GM19455 (cell line): ENCODE data around the gene SLC1A5.
A peak's percentile ranks its signal among the peaks of the same experiment; 100 is the strongest.
"Not testable (repeated sequence)": the region's sequence is repeated elsewhere in the genome, so short reads cannot be mapped to it uniquely, and the experiment has no call there.

Source experiments
- ATAC-seq: cut with Tn5 transposase; IDR thresholded peaks from one replicate; pipeline ENCODE4 v1.9.1; 2021; ENCODE audit not compliant: unreplicated experiment

SLC1A5 gene

GRCh38 chr19:46802152-46802551, 13.8 kb upstream of the SLC1A5 start:
- ATAC-seq = no peak

GRCh38 chr19:46798713-46799112, 10.3 kb upstream of the SLC1A5 start:
- no peak for ATAC-seq

GRCh38 chr19:46797881-46798280, 9.5 kb upstream of the SLC1A5 start:
- no peak for ATAC-seq

GRCh38 chr19:46791944-46792343, 3.5 kb upstream of the SLC1A5 start:
- no peak for ATAC-seq

- no peak for ATAC-seq
Observed at GRCh38 chr19:46789371-46789770, 977 bp upstream of the SLC1A5 start.

DNA sequence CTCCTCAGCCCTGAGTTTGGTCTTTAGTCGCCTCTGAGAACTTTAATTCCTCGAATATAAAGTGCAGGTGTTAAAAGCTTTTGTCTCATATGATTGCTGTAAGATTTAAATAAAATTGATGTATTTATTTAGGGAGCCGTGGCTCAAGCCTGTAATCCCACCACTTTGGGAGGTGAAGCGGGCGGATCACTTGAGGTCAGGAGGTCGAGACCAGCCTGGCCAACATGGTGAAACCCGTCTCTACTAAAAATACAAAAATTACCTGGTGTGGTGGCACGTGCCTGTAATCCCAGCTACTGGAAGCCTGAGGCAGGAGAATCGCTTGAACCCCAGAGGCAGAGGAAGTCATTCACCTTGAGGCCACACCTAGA, 559 bp upstream of the SLC1A5 start:
- no peak for ATAC-seq

DNA sequence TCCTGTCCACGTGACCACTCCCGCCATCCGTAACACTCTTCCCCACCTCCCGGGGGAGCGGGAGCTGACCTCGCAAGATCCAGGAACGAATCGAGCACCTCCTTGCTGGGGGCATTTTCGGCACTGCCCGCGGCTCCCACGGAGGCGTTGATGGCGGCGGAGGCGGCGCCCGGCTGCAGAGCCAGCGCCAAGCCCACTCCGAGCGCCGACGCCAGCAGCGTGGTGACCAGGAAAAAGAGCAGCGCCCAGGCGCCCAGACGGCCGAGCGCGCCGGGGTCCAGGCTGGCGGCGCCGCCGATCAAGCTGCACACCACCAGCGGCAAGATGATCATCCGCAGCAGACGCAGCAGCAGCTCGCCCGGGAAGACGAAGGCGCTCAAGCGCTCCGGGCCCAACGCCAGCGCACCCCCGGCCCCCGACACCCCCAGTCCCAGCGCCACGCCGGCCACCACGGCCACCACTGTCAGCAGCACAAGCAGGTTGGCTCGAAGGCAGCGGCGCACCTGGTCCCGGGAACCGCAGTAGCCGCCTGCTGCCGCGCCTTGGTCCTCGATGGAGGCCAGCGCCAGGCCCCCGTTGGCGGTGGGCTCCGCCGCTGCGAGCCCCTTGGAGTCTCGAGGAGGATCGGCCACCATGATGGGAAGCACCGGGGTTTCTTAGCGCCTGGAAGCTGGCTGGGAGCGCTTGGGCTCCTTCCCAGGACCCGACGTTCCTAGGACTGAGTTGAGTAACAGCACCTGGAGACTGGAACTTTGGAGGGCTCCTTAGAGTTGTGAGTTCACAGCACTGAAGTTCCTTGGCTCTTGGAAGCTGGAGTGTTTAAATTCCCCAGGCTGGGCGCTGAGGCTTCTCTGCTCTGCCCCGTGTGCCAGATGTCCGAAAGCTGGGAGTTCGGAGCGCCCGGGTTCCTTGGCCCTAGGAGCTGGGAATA, 798 bp downstream of the SLC1A5 start:
- no peak for ATAC-seq

- no peak for ATAC-seq
Observed at GRCh38 chr19:46787040-46787330, 1.4 kb downstream of the SLC1A5 start.

DNA sequence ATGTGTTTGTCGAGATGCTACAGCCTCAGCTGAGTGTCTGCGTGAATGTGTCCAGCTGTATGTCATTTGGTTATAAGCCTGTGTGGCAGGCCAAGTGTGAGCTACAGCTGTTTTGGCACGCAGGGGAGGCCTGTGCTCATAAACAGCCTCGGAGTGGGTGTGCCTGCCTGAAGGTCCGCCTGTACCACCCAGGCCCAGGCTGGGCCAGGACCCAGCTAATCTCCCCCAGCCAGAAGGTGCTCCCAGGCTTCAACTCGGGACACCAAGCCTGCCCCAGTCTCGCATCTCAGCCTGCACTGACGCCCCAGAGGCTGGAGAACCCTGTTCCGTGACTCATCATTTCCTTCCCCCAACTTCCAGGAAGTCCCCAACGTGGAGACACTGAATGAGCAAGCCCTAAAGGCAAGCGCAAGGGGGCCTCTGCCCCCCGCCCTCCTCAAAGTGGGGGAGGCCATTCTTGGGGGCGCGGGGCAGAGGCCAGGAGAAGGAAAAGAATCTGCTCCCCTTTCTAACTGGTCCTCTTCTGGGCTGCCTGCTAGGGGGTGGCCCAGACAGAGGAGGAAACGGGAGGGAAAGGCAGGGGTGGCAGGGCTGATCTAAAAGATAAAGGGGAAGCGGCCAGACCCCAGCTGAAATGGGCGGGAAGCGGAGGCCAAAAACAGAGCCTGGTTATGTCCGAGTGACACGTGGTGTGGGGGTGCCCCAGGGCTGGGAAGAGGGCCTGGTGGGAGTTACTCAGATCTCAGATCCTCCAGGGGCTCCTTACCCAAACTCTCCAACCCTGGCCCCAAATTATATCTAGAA, 2.0 kb downstream of the SLC1A5 start:
- ATAC-seq = no peak

DNA sequence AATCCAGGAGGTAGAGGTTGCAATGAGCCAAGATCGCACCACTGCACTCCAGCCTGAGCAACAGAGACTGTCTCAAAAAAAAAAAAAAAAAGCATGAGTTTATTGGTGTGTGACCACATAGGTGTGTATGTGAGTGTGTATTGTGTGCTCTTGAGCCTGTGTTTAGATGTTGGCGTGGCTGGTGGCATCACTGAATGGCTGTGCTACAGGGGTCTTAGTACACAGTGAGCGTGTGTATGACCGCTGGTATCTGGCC, 2.5 kb downstream of the SLC1A5 start:
- ATAC-seq = no peak

GRCh38 chr19:46785054-46785979, 3.1 kb downstream of the SLC1A5 start:
- ATAC-seq = no peak

DNA sequence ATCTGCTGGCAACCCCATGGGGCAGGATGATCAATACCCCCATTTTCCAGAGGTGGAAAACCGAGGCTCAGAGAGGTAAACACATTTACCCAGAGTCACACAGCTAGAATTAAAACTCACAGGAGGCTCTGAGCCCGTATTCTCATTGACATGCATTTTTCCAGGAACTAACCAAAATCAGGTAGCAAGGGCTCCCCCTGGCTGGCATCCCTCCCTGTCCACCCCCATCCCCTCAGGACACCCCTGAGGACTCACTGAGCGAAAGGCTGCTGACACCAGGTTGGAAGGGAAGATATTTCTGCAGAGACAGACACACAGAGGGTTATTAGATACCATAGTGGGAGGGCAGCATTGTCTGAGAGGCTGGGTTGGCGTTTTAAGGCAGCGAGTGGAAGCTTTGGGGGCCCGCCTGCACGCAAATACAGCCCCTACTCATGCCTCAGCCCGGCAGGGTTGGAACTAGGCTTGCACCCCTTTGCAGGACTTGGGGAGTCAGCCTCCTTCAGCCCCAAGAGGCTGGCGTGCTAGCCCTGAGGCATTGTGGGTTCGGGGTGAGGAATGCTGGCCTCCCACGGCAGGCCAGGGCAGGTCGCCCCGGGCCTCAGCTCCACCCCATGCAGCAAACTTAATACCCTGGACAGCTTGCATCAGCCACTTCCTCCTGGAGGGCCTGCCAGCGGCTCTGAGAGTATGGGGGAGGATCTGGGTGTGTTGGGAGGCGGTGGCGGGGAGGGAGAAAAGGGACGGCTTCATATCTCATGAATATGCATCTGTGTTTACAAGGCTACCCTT, 3.9 kb downstream of the SLC1A5 start:
- ATAC-seq = peak; percentile 38

GRCh38 chr19:46783670-46784069, 4.7 kb downstream of the SLC1A5 start:
- ATAC-seq = no peak

GRCh38 chr19:46782355-46783019, 5.9 kb downstream of the SLC1A5 start:
- no peak for ATAC-seq

GRCh38 chr19:46777956-46778645, 10.3 kb downstream of the SLC1A5 start:
- not testable (repeated sequence) for ATAC-seq

DNA sequence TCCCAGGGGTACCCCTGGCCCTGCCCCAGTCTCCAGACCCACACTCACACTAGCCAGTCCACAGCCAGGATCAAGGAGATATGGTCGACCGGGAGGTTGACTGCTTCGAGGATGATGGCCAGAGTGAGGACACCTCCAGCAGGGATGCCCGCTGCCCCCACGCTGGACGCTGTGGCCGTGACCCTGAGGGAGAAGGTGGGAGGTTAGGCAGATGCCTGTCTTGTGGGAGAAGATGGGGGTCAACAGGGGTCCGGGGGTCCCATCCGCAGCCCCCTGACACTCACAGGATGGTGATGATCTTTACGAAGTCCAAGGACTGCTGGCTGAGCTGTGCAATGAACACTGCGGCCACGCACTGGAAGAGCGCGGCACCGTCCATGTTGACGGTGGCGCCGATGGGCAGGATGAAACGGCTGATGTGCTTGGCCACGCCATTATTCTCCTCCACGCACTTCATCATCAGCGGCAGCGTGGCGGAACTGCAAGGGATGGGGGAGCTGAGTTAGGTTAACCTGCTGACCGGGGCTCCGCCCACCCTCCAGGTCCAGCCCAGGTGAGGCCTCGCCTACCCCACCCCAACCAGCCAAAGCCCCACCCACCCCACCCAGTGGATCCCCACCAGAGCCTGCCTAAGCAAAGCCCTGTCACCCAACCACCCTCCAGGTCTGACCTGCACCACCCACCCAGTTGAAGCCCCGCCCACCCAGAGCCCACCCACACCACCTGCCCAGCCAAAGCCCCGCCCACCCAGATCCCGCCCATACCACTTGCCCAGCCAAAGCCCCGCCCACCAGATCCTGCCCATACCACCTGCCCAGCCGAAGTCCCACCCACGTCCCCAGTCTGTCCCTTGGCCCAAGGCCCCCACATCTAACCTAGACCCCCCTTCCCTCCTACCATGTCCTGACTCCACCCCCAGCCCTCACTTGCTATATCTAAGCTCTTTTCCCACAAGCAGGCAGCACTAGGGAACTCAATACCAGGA, 11.2 kb downstream of the SLC1A5 start:
- ATAC-seq = no peak

- no peak for ATAC-seq
Observed at GRCh38 chr19:46775642-46776258, 12.6 kb downstream of the SLC1A5 start.

GRCh38 chr19:46773018-46773399, 15.4 kb downstream of the SLC1A5 start:
- no peak for ATAC-seq
